Right renal cortex interstitium (tissue), 3 donors: ENCODE data around the gene TUBGCP2. TPM values are rescaled to one million over a fixed set of nuclear protein-coding genes. Genes with fewer than 3 reads are reported as not detected.

Source experiments
- DNase-seq, 3 donors: peaks; one replicate each; pipeline ENCODE4 v3.0.0-alpha.2; 2013; ENCODE audit warnings: low read depth in 3 of 3, low spot score in 2 of 3
- polyA plus RNA-seq, 3 donors: library from polyadenylated mRNA; unstranded; fragments of 120-200 nt; gene quantifications; one replicate each; pipeline ENCODE4 v1.2.1, GENCODE V29; 2013; ENCODE audit not compliant: insufficient read length in 3 of 3

Gene TUBGCP2
- polyA plus RNA-seq, 3 donors: 53.6 to 60.4 (median 56.3) TPM

GRCh38 chr10:133309100-133309719, 538 bp upstream of the TUBGCP2 start:
- peak in 1 of 3 donors; percentile 67 for DNase-seq

- DNase-seq: peak in 1 of 3 donors; percentile 66
These were observed 774 bp downstream of the TUBGCP2 start for GRCh38 chr10:133307776-133308420.

GRCh38 chr10:133306941-133307379, 1.7 kb downstream of the TUBGCP2 start:
- DNase-seq: no peak

GRCh38 chr10:133306097-133306476, 2.6 kb downstream of the TUBGCP2 start:
- no peak for DNase-seq

GRCh38 chr10:133303206-133303605, 5.5 kb downstream of the TUBGCP2 start:
- DNase-seq: no peak

GRCh38 chr10:133302230-133302629, 6.4 kb downstream of the TUBGCP2 start:
- DNase-seq: no peak

- DNase-seq: no peak
These were observed 8.9 kb downstream of the TUBGCP2 start for GRCh38 chr10:133299738-133300137.

- no peak for DNase-seq
These were observed 9.4 kb downstream of the TUBGCP2 start for GRCh38 chr10:133299224-133299623.

- no peak for DNase-seq
These were observed 10.2 kb downstream of the TUBGCP2 start for GRCh38 chr10:133298466-133298865.

GRCh38 chr10:133297504-133297903, 11.2 kb downstream of the TUBGCP2 start:
- no peak for DNase-seq

GRCh38 chr10:133295426-133296320, 13.0 kb downstream of the TUBGCP2 start:
- DNase-seq: no peak

- no peak for DNase-seq
These were observed 14.5 kb downstream of the TUBGCP2 start for GRCh38 chr10:133294189-133294588.

- DNase-seq: no peak
These were observed 14.9 kb downstream of the TUBGCP2 start for GRCh38 chr10:133293810-133294119.

- no peak for DNase-seq
These were observed 15.5 kb downstream of the TUBGCP2 start for GRCh38 chr10:133292919-133293809.

- no peak for DNase-seq
These were observed 18.9 kb downstream of the TUBGCP2 start for GRCh38 chr10:133289761-133290160.

GRCh38 chr10:133287832-133288500, 20.7 kb downstream of the TUBGCP2 start:
- DNase-seq: no peak

GRCh38 chr10:133286366-133286765, 22.3 kb downstream of the TUBGCP2 start:
- no peak for DNase-seq

- no peak for DNase-seq
These were observed 23.5 kb downstream of the TUBGCP2 start for GRCh38 chr10:133285217-133285616.

GRCh38 chr10:133283931-133284330, 24.7 kb downstream of the TUBGCP2 start:
- no peak for DNase-seq

- DNase-seq: no peak
These were observed 25.8 kb downstream of the TUBGCP2 start for GRCh38 chr10:133282846-133283390.
